ENCODE measurements around the gene TM9SF3.

DNA sequence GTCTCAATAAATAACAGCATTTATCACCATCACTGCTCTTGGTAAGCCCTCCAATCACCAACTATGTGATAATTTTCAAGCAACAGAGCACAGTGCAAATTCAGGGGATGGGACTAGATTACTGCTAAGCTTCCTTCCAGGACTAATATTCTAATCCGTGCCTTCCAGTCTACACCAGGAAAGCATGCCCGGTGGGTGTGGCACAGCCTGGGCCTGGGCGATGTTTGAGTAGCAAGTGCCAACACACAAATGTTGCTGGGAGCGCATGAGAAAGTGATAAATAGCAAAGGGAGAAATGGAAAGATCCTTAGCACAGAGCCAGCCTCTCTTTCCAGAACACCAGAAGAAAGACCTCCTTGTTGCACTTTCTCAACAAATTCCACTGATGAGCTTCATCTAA is 13.5 kb upstream of the TM9SF3 start:
- TF ChIP-seq, protein P1, sequence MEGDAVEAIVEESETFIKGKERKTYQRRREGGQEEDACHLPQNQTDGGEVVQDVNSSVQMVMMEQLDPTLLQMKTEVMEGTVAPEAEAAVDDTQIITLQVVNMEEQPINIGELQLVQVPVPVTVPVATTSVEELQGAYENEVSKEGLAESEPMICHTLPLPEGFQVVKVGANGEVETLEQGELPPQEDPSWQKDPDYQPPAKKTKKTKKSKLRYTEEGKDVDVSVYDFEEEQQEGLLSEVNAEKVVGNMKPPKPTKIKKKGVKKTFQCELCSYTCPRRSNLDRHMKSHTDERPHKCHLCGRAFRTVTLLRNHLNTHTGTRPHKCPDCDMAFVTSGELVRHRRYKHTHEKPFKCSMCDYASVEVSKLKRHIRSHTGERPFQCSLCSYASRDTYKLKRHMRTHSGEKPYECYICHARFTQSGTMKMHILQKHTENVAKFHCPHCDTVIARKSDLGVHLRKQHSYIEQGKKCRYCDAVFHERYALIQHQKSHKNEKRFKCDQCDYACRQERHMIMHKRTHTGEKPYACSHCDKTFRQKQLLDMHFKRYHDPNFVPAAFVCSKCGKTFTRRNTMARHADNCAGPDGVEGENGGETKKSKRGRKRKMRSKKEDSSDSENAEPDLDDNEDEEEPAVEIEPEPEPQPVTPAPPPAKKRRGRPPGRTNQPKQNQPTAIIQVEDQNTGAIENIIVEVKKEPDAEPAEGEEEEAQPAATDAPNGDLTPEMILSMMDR (conservative IDR thresholded peaks at IDR 0.05; ENCODE audit: low read depth in 2 of 2): no peak
- TF ChIP-seq ZNF331 (CRISPR knock-in tag; IDR thresholded peaks at IDR 0.05; ENCODE audit: low read depth) (no peak), NANOG (IDR thresholded peaks at IDR 0.05; ENCODE audit: borderline replicate concordance) (no peak), EZH2 (IDR thresholded peaks at IDR 0.05; ENCODE audit: low read depth, unreplicated experiment) (no peak), CREB1 (CRISPR knock-in tag; IDR thresholded peaks at IDR 0.05; ENCODE audit: low read depth) (no peak), POLR2AphosphoS5 (IDR thresholded peaks at IDR 0.05; ENCODE audit: low read depth) (no peak), EZH2phosphoT487 (IDR thresholded peaks at IDR 0.05; ENCODE audit: unreplicated experiment) (no peak), STAT1 (IDR thresholded peaks at IDR 0.05; ENCODE audit: unreplicated experiment) (no peak), JUNB (IDR thresholded peaks at IDR 0.05; ENCODE audit: unreplicated experiment) (no peak), ZNF114 (CRISPR knock-in tag; IDR thresholded peaks at IDR 0.05) (no peak)
- TF ChIP-seq, protein P2, sequence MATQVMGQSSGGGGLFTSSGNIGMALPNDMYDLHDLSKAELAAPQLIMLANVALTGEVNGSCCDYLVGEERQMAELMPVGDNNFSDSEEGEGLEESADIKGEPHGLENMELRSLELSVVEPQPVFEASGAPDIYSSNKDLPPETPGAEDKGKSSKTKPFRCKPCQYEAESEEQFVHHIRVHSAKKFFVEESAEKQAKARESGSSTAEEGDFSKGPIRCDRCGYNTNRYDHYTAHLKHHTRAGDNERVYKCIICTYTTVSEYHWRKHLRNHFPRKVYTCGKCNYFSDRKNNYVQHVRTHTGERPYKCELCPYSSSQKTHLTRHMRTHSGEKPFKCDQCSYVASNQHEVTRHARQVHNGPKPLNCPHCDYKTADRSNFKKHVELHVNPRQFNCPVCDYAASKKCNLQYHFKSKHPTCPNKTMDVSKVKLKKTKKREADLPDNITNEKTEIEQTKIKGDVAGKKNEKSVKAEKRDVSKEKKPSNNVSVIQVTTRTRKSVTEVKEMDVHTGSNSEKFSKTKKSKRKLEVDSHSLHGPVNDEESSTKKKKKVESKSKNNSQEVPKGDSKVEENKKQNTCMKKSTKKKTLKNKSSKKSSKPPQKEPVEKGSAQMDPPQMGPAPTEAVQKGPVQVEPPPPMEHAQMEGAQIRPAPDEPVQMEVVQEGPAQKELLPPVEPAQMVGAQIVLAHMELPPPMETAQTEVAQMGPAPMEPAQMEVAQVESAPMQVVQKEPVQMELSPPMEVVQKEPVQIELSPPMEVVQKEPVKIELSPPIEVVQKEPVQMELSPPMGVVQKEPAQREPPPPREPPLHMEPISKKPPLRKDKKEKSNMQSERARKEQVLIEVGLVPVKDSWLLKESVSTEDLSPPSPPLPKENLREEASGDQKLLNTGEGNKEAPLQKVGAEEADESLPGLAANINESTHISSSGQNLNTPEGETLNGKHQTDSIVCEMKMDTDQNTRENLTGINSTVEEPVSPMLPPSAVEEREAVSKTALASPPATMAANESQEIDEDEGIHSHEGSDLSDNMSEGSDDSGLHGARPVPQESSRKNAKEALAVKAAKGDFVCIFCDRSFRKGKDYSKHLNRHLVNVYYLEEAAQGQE (IDR thresholded peaks at IDR 0.05; ENCODE audit: unreplicated experiment): no peak
- TF ChIP-seq, protein P3, sequence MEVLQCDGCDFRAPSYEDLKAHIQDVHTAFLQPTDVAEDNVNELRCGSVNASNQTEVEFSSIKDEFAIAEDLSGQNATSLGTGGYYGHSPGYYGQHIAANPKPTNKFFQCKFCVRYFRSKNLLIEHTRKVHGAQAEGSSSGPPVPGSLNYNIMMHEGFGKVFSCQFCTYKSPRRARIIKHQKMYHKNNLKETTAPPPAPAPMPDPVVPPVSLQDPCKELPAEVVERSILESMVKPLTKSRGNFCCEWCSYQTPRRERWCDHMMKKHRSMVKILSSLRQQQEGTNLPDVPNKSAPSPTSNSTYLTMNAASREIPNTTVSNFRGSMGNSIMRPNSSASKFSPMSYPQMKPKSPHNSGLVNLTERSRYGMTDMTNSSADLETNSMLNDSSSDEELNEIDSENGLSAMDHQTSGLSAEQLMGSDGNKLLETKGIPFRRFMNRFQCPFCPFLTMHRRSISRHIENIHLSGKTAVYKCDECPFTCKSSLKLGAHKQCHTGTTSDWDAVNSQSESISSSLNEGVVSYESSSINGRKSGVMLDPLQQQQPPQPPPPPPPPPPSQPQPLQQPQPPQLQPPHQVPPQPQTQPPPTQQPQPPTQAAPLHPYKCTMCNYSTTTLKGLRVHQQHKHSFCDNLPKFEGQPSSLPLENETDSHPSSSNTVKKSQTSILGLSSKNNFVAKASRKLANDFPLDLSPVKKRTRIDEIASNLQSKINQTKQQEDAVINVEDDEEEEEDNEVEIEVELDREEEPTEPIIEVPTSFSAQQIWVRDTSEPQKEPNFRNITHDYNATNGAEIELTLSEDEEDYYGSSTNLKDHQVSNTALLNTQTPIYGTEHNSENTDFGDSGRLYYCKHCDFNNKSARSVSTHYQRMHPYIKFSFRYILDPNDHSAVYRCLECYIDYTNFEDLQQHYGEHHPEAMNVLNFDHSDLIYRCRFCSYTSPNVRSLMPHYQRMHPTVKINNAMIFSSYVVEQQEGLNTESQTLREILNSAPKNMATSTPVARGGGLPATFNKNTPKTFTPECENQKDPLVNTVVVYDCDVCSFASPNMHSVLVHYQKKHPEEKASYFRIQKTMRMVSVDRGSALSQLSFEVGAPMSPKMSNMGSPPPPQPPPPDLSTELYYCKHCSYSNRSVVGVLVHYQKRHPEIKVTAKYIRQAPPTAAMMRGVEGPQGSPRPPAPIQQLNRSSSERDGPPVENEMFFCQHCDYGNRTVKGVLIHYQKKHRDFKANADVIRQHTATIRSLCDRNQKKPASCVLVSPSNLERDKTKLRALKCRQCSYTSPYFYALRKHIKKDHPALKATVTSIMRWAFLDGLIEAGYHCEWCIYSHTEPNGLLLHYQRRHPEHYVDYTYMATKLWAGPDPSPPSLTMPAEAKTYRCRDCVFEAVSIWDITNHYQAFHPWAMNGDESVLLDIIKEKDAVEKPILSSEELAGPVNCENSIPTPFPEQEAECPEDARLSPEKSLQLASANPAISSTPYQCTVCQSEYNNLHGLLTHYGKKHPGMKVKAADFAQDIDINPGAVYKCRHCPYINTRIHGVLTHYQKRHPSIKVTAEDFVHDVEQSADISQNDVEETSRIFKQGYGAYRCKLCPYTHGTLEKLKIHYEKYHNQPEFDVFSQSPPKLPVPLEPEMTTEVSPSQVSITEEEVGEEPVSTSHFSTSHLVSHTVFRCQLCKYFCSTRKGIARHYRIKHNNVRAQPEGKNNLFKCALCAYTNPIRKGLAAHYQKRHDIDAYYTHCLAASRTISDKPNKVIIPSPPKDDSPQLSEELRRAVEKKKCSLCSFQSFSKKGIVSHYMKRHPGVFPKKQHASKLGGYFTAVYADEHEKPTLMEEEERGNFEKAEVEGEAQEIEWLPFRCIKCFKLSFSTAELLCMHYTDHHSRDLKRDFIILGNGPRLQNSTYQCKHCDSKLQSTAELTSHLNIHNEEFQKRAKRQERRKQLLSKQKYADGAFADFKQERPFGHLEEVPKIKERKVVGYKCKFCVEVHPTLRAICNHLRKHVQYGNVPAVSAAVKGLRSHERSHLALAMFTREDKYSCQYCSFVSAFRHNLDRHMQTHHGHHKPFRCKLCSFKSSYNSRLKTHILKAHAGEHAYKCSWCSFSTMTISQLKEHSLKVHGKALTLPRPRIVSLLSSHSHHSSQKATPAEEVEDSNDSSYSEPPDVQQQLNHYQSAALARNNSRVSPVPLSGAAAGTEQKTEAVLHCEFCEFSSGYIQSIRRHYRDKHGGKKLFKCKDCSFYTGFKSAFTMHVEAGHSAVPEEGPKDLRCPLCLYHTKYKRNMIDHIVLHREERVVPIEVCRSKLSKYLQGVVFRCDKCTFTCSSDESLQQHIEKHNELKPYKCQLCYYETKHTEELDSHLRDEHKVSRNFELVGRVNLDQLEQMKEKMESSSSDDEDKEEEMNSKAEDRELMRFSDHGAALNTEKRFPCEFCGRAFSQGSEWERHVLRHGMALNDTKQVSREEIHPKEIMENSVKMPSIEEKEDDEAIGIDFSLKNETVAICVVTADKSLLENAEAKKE (CRISPR knock-in tag; IDR thresholded peaks at IDR 0.05): no peak

Data from GM23338 (cell line).